ENCODE data around the gene CNTNAP5.

Gene CNTNAP5

GRCh38 chr2:124162256-124162655, 137.2 kb downstream of the CNTNAP5 start:
- no peak for FAIRE-seq

- no peak for FAIRE-seq
Measured at GRCh38 chr2:124163840-124164239, 138.8 kb downstream of the CNTNAP5 start.

- FAIRE-seq: no peak
Measured at GRCh38 chr2:124165698-124166097, 140.6 kb downstream of the CNTNAP5 start.

GRCh38 chr2:124171472-124172063, 146.5 kb downstream of the CNTNAP5 start:
- no peak for FAIRE-seq

GRCh38 chr2:124178719-124179118, 153.6 kb downstream of the CNTNAP5 start:
- no peak for FAIRE-seq

GRCh38 chr2:124180635-124181034, 155.5 kb downstream of the CNTNAP5 start:
- no peak for FAIRE-seq

GRCh38 chr2:124186801-124187200, 161.7 kb downstream of the CNTNAP5 start:
- FAIRE-seq: no peak

GRCh38 chr2:124187948-124188347, 162.9 kb downstream of the CNTNAP5 start:
- no peak for FAIRE-seq

GRCh38 chr2:124193706-124194105, 168.6 kb downstream of the CNTNAP5 start:
- FAIRE-seq: no peak

GRCh38 chr2:124201713-124202112, 176.6 kb downstream of the CNTNAP5 start:
- FAIRE-seq: no peak

GRCh38 chr2:124209441-124209840, 184.4 kb downstream of the CNTNAP5 start:
- no peak for FAIRE-seq

GRCh38 chr2:124211461-124211860, 186.4 kb downstream of the CNTNAP5 start:
- FAIRE-seq: no peak

GRCh38 chr2:124213977-124214587, 189.0 kb downstream of the CNTNAP5 start:
- FAIRE-seq: no peak

- no peak for FAIRE-seq
Measured at GRCh38 chr2:124246170-124246569, 221.1 kb downstream of the CNTNAP5 start.

GRCh38 chr2:124248386-124248785, 223.3 kb downstream of the CNTNAP5 start:
- FAIRE-seq: no peak

- FAIRE-seq: no peak
Measured at GRCh38 chr2:124250433-124250832, 225.3 kb downstream of the CNTNAP5 start.

GRCh38 chr2:124254621-124255020, 229.5 kb downstream of the CNTNAP5 start:
- no peak for FAIRE-seq

GRCh38 chr2:124257120-124257519, 232.0 kb downstream of the CNTNAP5 start:
- no peak for FAIRE-seq

- FAIRE-seq: no peak
Measured at GRCh38 chr2:124258140-124258880, 233.2 kb downstream of the CNTNAP5 start.

- no peak for FAIRE-seq
Measured at GRCh38 chr2:124261456-124261855, 236.4 kb downstream of the CNTNAP5 start.

- no peak for FAIRE-seq
Measured at GRCh38 chr2:124264551-124265091, 239.5 kb downstream of the CNTNAP5 start.

GRCh38 chr2:124267794-124268193, 242.7 kb downstream of the CNTNAP5 start:
- no peak for FAIRE-seq

- FAIRE-seq: no peak
Measured at GRCh38 chr2:124269348-124269747, 244.3 kb downstream of the CNTNAP5 start.

- no peak for FAIRE-seq
Measured at GRCh38 chr2:124272261-124272841, 247.3 kb downstream of the CNTNAP5 start.
